Measurements from ENCODE around the gene NFX1.
"Not testable (repeated sequence)": the region's sequence is repeated elsewhere in the genome, so short reads cannot be mapped to it uniquely, and the experiment has no call there.

NFX1 gene

GRCh38 chr9:33366979-33367480 is 76.7 kb downstream of the NFX1 start:
- no peak for DNase-seq

- no peak for DNase-seq
Measured at GRCh38 chr9:33372900-33373299, 82.6 kb downstream of the NFX1 start.

GRCh38 chr9:33374190-33374589 is 83.9 kb downstream of the NFX1 start:
- DNase-seq: no peak

GRCh38 chr9:33374634-33375237 is 84.4 kb downstream of the NFX1 start:
- DNase-seq: peak; percentile 41 to 79

- no peak for DNase-seq
Measured at GRCh38 chr9:33375238-33375840, 85.0 kb downstream of the NFX1 start.

GRCh38 chr9:33375841-33376321 is 85.6 kb downstream of the NFX1 start:
- no peak for DNase-seq

GRCh38 chr9:33377089-33377715 is 86.9 kb downstream of the NFX1 start:
- no peak for DNase-seq

- no peak for DNase-seq
Measured at GRCh38 chr9:33378121-33378795, 87.9 kb downstream of the NFX1 start.

GRCh38 chr9:33379666-33380389 is 89.5 kb downstream of the NFX1 start:
- no peak for DNase-seq

GRCh38 chr9:33380390-33381094 is 90.2 kb downstream of the NFX1 start:
- DNase-seq: no peak

- no peak for DNase-seq
Measured at GRCh38 chr9:33381231-33381791, 91.0 kb downstream of the NFX1 start.

- DNase-seq: not testable (repeated sequence)
Measured at GRCh38 chr9:33382397-33382796, 92.1 kb downstream of the NFX1 start.

GRCh38 chr9:33383396-33383795 is 93.1 kb downstream of the NFX1 start:
- not testable (repeated sequence) for DNase-seq

GRCh38 chr9:33385536-33385935 is 95.2 kb downstream of the NFX1 start:
- DNase-seq: not testable (repeated sequence)

GRCh38 chr9:33385979-33386640 is 95.8 kb downstream of the NFX1 start:
- DNase-seq: not testable (repeated sequence)

GRCh38 chr9:33386641-33386996 is 96.3 kb downstream of the NFX1 start:
- DNase-seq: not testable (repeated sequence)

- not testable (repeated sequence) for DNase-seq
Measured at GRCh38 chr9:33386998-33387397, 96.7 kb downstream of the NFX1 start.

GRCh38 chr9:33388110-33388994 is 98.0 kb downstream of the NFX1 start:
- no peak for DNase-seq

- DNase-seq: not testable (repeated sequence)
Measured at GRCh38 chr9:33391111-33391771, 100.9 kb downstream of the NFX1 start.

Measured in NCI-H526 (cell line).